K562 (cell line): ENCODE measurements around the gene TMA7B. TPM values are rescaled to one million over a fixed set of nuclear protein-coding genes. Genes with fewer than 3 reads are reported as not detected.

Experiments
- ATAC-seq: fragments of 200-7000 bp; cut with Tn5 transposase; 3 replicates; pipeline ENCODE4 v1.9.1; 2020; ENCODE audit warnings: moderate library complexity
- BruUV-seq: library from RNA; stranded (reverse); fragments of 400-500 nt; replicated peaks from 2 replicates; lab custom pipeline; 2021; lab: Mats Ljungman, UMichigan
- CTCF ChIA-PET: fragments of 300-600 bp; formaldehyde crosslinking; extraction: SDS; loops from one replicate; lab custom pipeline; 2021; ENCODE audit warnings: low intra/inter-chr PET ratio; lab: Yijun Ruan, JAX
- POLR2A ChIA-PET: fragments of 300-600, 350-650 bp; sonication (Branson Sonifier 250); formaldehyde crosslinking; extraction: SDS; loops from one replicate; lab custom pipeline; 2021; ENCODE audit warnings: antibody characterized with exemption, inconsistent platforms; lab: Yijun Ruan, JAX
- DNase-seq, 4 experiments: peaks; one replicate each; pipeline versions ENCODE4 v3.0.0 to v3.0.0-alpha.2; 2011 to 2018; ENCODE audit warnings: low spot score in 3 of 4, mixed read lengths in 3 of 4; ENCODE audit errors: extremely low read depth in 1 of 4
- FAIRE-seq: peaks from 2 replicates; lab custom pipeline; 2011; peaks lifted over from hg19 to GRCh38; lab: Jason Lieb, UNC
- H2AFZ ChIP-seq: 2 replicates; pipeline ENCODE4 v1.6.0; 2011; ENCODE audit warnings: low read depth, low read length, control low read depth, inconsistent platforms
- H3K27ac ChIP-seq: fragments of 200-600 bp; 3 replicates; pipeline ENCODE4 v1.8.0; 2011; ENCODE audit warnings: low read depth, mild to moderate bottlenecking, control low read depth, inconsistent platforms, low read length, moderate library complexity, mixed read lengths; ENCODE audit errors: extremely low read depth
- H3K27me3 ChIP-seq, 2 experiments: fragments of 300-600 bp in 1 of 2; 2 replicates in 1 of 2; 3 replicates in 1 of 2; pipeline versions ENCODE4 v1.6.0 to v1.8.0; 2011; ENCODE audit warnings: inconsistent platforms in 2 of 2, low read length in 2 of 2, mild to moderate bottlenecking in 1 of 2, mixed read lengths in 1 of 2, moderate library complexity in 1 of 2; ENCODE audit not compliant: control insufficient read depth in 2 of 2, insufficient read depth in 2 of 2
- H3K36me3 ChIP-seq: fragments of 300-600 bp; 3 replicates; pipeline ENCODE4 v1.8.0; 2011; ENCODE audit warnings: mild to moderate bottlenecking, low read length, inconsistent platforms; ENCODE audit not compliant: control insufficient read depth, insufficient read depth
- H3K4me1 ChIP-seq, 2 experiments: fragments of 200-600 bp in 1 of 2; replicated peaks in 1 of 2; 2 replicates in 1 of 2; 3 replicates in 1 of 2; pipeline versions ENCODE4 v1.5.1 to v1.8.0; 2011; ENCODE audit warnings: inconsistent platforms in 2 of 2, low read length in 2 of 2, mild to moderate bottlenecking in 1 of 2, mixed read lengths in 1 of 2, moderate library complexity in 1 of 2; ENCODE audit not compliant: control insufficient read depth in 2 of 2, insufficient read depth in 2 of 2
- H3K4me2 ChIP-seq: 2 replicates; pipeline ENCODE4 v1.6.1; 2011; ENCODE audit warnings: low read length, control low read depth, inconsistent platforms, mixed read lengths; ENCODE audit not compliant: insufficient read depth
- H3K4me3 ChIP-seq: fragments of 200-600 bp; sonication (generic), shearing (Covaris generic); 2 replicates; pipeline ENCODE4 v1.5.1; 2016; ENCODE audit warnings: control low read depth, inconsistent platforms
- H3K79me2 ChIP-seq: fragments of 200-600 bp; 3 replicates; pipeline ENCODE4 v1.8.0; 2011; ENCODE audit warnings: low read length, inconsistent platforms; ENCODE audit not compliant: control insufficient read depth, insufficient read depth
- H3K9ac ChIP-seq, 2 experiments: 2 replicates each; pipeline versions ENCODE4 v1.6.0 to v1.6.1; 2011; ENCODE audit warnings: low read depth in 2 of 2, low read length in 2 of 2, control low read depth in 1 of 2, inconsistent platforms in 1 of 2, mild to moderate bottlenecking in 1 of 2, mixed read lengths in 1 of 2; ENCODE audit not compliant: insufficient read depth in 1 of 2
- H3K9me1 ChIP-seq: one replicate; pipeline ENCODE4 v1.6.0; 2011; ENCODE audit warnings: inconsistent platforms, mild to moderate bottlenecking, low read length, moderate library complexity; ENCODE audit not compliant: control insufficient read depth, insufficient read depth
- H3K9me3 ChIP-seq: replicated peaks from 2 replicates; pipeline ENCODE4 v1.5.1; 2011; ENCODE audit warnings: low read depth, low read length, inconsistent platforms; ENCODE audit not compliant: control insufficient read depth, insufficient read depth
- H4K20me1 ChIP-seq: replicated peaks from 2 replicates; pipeline ENCODE4 v1.6.1; 2011; ENCODE audit warnings: low read length, inconsistent platforms, mixed read lengths; ENCODE audit not compliant: control insufficient read depth, insufficient read depth
- BCOR ChIP-seq: fragments of 450-650 bp; IDR thresholded peaks from 2 replicates; pipeline ENCODE4 v1.6.1; 2016
- CAMTA2 ChIP-seq: fragments of 250-450 bp; sonication (Bioruptor Pico); conservative IDR thresholded peaks from 2 replicates; pipeline ENCODE4 v1.5.1; 2022
- CEBPZ ChIP-seq: fragments of 150-350 bp; IDR thresholded peaks from 2 replicates; pipeline ENCODE4 v1.6.1; 2014; ENCODE audit warnings: low read depth, mild to moderate bottlenecking, low read length, borderline replicate concordance
- CREB1 ChIP-seq, 2 experiments: sonication (generic) in 1 of 2; formaldehyde crosslinking in 1 of 2; IDR thresholded peaks; 2 replicates each; pipeline versions ENCODE4 v1.6.1 to v1.8.0; 2012 to 2022; ENCODE audit warnings: inconsistent platforms in 1 of 2, mild to moderate bottlenecking in 1 of 2, missing genetic modification reagents in 1 of 2, moderate library complexity in 1 of 2
- E2F4 ChIP-seq: sonication (generic); formaldehyde crosslinking; IDR thresholded peaks from 2 replicates; pipeline ENCODE4 v1.8.0; 2022; ENCODE audit warnings: mild to moderate bottlenecking, low read depth, missing genetic modification reagents
- KAT2B ChIP-seq: IDR thresholded peaks from one replicate; pipeline ENCODE4 v1.6.1; 2012; ENCODE audit warnings: low read depth, mild to moderate bottlenecking, control low read depth, inconsistent platforms, low read length, moderate library complexity
- KDM2B ChIP-seq: fragments of 250-450 bp; sonication (Bioruptor Pico); IDR thresholded peaks from 2 replicates; pipeline ENCODE4 v1.8.0; 2021; ENCODE audit warnings: mild to moderate bottlenecking, moderate library complexity
- MTA2 ChIP-seq: fragments of 450-650 bp; IDR thresholded peaks from 2 replicates; pipeline ENCODE4 v1.6.1; 2016; ENCODE audit warnings: low read depth
- NCOA1 ChIP-seq: fragments of 450-650 bp; IDR thresholded peaks from 2 replicates; pipeline ENCODE4 v1.6.1; 2016; ENCODE audit warnings: low read depth
- NFIX ChIP-seq: fragments of 250-450 bp; sonication (Bioruptor Pico); IDR thresholded peaks from 2 replicates; pipeline ENCODE4 v1.4.0; 2020; ENCODE audit warnings: low read depth, mild to moderate bottlenecking, moderate library complexity
- NKRF ChIP-seq: fragments of 450-650 bp; IDR thresholded peaks from 2 replicates; pipeline ENCODE4 v1.6.1; 2016; ENCODE audit warnings: borderline replicate concordance
- PURB ChIP-seq: sonication (generic); formaldehyde crosslinking; IDR thresholded peaks from 2 replicates; pipeline ENCODE4 v1.9.0; 2021; ENCODE audit warnings: low read depth, mild to moderate bottlenecking, missing genetic modification reagents
- RBM22 ChIP-seq: fragments of 200-400 bp; formaldehyde crosslinking; IDR thresholded peaks from 2 replicates; pipeline ENCODE4 v1.6.1; 2018; ENCODE audit warnings: low read length, low read depth; ENCODE audit not compliant: poor library complexity, severe bottlenecking
- SUPT5H ChIP-seq: fragments of 450-650 bp; IDR thresholded peaks from 2 replicates; pipeline ENCODE4 v1.6.1; 2016
- THRB ChIP-seq: fragments of 450-650 bp; formaldehyde crosslinking; conservative IDR thresholded peaks from 2 replicates; pipeline ENCODE4 v1.4.0; 2022; ENCODE audit warnings: mild to moderate bottlenecking, missing genetic modification characterization
- U2AF1 ChIP-seq: fragments of 200-400 bp; formaldehyde crosslinking; optimal IDR thresholded peaks from 2 replicates; pipeline ENCODE3; 2017; ENCODE audit warnings: mild to moderate bottlenecking, low read depth, low read length, moderate library complexity
- YBX1 ChIP-seq: fragments of 450-650 bp; IDR thresholded peaks from 2 replicates; pipeline ENCODE4 v1.7.1; 2016; ENCODE audit warnings: mild to moderate bottlenecking
- WGBS: fragments of 100-300 bp; shearing (Covaris generic); methylation state at CpG from one replicate; pipeline ENCODE4 v1.1.6; 2016; ENCODE audit warnings: low coverage, mixed read lengths; ENCODE audit not compliant: insufficient coverage; ENCODE audit errors: missing lambda C conversion rate; 5-methylcytosine and 5-hydroxymethylcytosine counted together
- in situ Hi-C: fragments of 300-500 bp; cut with MboI; formaldehyde crosslinking; loops from 4 replicates; pipeline ENCODE4 v1.15.0; 2018; ENCODE audit warnings: inconsistent platforms, mixed read lengths
- intact Hi-C: fragments of 100-400 bp; cut with micrococcal nuclease; formaldehyde crosslinking; loops from 2 replicates; pipeline ENCODE4 v1.14.2; 2022
- polyA plus RNA-seq, 8 experiments: library from polyadenylated mRNA; depleted of rRNA in 4 of 8; stranded (reverse) in 5 of 8; unstranded in 3 of 8; fragments of >200 nt; fragmentation: Nextera tagmentation in 2 of 8; fragmentation: Illumina TruSeq in 1 of 8; extraction: Ambion mirVana in 2 of 8; extraction: Trizol in 1 of 8; gene quantifications; 2 replicates each; pipeline versions ENCODE4 v1.2.1 to v1.2.3, GENCODE V29; 2011 to 2014; ENCODE audit warnings: inconsistent platforms in 1 of 8, missing spikeins in 1 of 8
- total RNA-seq, 7 experiments: library from RNA; depleted of rRNA in 6 of 7; stranded (reverse); fragments of >200 nt in 6 of 7; fragmentation: Illumina TruSeq in 2 of 7; extraction: Trizol in 2 of 7; gene quantifications; 2 replicates each; pipeline versions ENCODE4 v1.2.1 to v1.2.3, GENCODE V29; 2011 to 2021; ENCODE audit warnings: low replicate concordance in 1 of 7

TMA7B gene
- total and polyA plus RNA-seq, 9 of the 15 experiments (the other 6 are each of a cell fraction or from before 2014, with no cell fraction given) = 5.6 to 14.2 (median 11.8) TPM

- Histone ChIP-seq H3K9me1 (no peaks in the 10 kb centered on the region), H2AFZ (no peak overlapping the region), H3K9ac (no peak overlapping the region), H3K4me1 (peaks cover 26 to 56% of the 10 kb centered on the region in 2 experiments), H3K36me3 (no peaks in the 10 kb centered on the region), H3K79me2 (peaks cover 32% of the 10 kb centered on the region; the same call in 2 of the 3 replicates), H3K9me3 (no peaks in the 10 kb centered on the region; the same call in 1 of the 2 replicates), H3K27ac (no peak overlapping the region), H4K20me1 (no peaks in the 10 kb centered on the region), H3K4me2 (no peak overlapping the region), H3K4me3 (no peak overlapping the region), H3K27me3 (no peaks in the 10 kb centered on the region)
- DNase-seq (no peak), ATAC-seq (no peak), FAIRE-seq (no peak)
- BruUV-seq = no TSS peak
- ChIA-PET POLR2A (no interaction called here), CTCF (no interaction called here)
- intact Hi-C loops (loop anchor here (10.0 kb wide), 1 partner anchor 69 kb away; no protein-coding TSS in a partner anchor), in situ Hi-C loops (no loop called here)
- WGBS = 88% methylated on average over 5 of the region's 5 CpGs
- TF ChIP-seq NKRF = no peak
- TF ChIP-seq CEBPZ = no peak
- TF ChIP-seq KAT2B = no peak
- TF ChIP-seq RBM22 = no peak
- no peak for TF ChIP-seq PURB (CRISPR knock-in tag)
- no peak for TF ChIP-seq E2F4 (CRISPR knock-in tag)
- TF ChIP-seq MTA2 = no peak
- TF ChIP-seq BCOR = no peak
- TF ChIP-seq THRB (CRISPR knock-in tag) = no peak
- no peak for TF ChIP-seq SUPT5H
- no peak for TF ChIP-seq CREB1 (IDR thresholded peaks at IDR 0.05)
- TF ChIP-seq CREB1 (CRISPR knock-in tag; IDR thresholded peaks at IDR 0.05) = no peak
- no peak for TF ChIP-seq CAMTA2
- no peak for TF ChIP-seq U2AF1
- no peak for TF ChIP-seq KDM2B (CRISPR knock-in tag)
- no peak for TF ChIP-seq YBX1
- TF ChIP-seq NCOA1 = no peak
- TF ChIP-seq NFIX (CRISPR knock-in tag) = no peak
Observed at GRCh38 chr22:39923696-39924095, 36.5 kb upstream of the TMA7B start.
